ENCODE data around the gene AGBL1.
"Not testable (repeated sequence)": the region's sequence is repeated elsewhere in the genome, so short reads cannot be mapped to it uniquely, and the experiment has no call there.

Gene AGBL1

DNA sequence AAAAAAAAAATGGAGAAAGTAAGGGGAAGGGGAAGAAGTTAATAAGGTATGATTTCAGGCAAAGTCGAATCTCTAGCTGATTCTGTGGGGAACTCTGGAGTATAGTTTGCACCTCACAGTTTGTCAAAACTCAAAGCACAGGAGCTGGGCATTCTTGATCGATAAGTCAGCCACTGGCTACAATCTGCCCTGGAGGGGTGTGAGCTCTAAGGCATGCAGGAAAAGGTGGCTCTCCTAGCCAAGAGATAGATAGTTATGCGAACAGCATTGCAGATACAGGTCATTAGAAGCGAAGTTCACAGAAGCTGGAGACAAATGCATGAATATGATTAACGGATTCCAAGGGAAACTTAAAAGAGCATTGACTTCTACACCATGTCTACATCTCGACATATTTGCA, 952.6 kb downstream of the AGBL1 start:
- DNase-seq = no peak

DNA sequence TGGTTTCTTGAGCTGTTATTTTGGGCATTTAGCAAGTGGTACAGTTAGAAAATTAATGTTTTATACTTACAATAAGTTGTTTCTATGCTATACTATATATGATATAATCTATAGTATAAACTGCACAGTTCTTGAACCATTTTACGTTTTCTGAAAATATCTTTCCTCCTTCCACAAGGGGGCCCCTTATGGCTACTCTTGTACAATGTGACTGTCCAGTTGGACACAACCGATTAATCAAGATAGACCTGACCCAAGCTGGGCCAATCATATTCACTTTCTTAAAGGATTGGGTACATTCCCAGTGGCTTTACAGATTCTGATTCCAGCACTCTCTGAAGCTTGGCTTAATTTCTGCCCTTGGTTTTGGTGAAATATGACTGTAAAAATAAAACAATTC, 953.4 kb downstream of the AGBL1 start:
- DNase-seq = no peak

DNA sequence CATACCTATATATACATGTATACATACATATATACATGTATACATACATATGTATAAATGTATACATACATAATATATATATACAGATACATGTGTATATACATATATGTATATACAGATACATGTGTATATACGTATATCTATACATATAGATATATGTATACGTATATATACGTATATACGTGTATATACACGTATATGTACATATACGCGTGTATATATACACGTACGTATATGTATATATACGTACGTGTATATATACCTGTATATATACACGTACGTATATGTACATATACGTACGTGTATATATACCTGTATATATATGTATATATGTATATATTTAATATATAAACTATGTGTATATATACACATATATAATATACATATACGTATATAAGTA, 955.2 kb downstream of the AGBL1 start:
- DNase-seq = no peak

DNA sequence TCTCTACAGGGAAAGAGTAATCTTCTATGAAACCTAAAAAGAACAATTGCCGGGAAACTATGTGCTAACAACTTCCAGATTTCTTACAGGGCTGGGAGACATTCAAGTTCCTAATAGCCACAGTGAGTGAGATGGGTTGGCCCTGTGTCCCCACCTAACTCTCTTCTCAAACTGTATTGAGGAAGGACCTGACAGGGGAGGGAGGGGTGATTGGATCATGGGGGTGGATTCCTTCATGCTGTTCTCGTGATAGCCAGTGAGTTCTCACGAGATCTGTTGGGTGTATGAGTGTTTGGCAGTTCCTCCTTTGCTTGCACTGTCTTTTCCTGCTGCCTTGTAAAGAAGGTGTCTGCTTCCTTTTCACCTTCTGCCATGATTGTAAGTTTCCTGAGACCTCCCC, 958.7 kb downstream of the AGBL1 start:
- DNase-seq = peak; percentile 38

DNA sequence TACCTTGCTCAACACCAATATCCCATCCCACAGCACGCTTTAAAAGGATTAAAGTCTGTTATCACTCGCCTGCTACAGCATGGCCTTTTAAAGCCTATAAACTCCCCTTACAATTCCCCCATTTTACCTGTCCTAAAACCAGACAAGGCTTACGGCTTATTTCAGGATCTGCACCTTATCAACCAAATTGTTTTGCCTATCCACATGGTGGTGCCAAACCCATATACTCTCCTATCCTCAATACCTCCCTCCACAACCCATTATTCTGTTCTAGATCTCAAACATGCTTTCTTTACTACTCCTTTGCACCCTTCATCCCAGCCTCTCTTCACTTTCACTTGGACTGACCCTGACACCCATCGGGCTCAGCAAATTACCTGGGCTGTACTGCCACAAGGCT, 962.9 kb downstream of the AGBL1 start:
- not testable (repeated sequence) for DNase-seq

DNA sequence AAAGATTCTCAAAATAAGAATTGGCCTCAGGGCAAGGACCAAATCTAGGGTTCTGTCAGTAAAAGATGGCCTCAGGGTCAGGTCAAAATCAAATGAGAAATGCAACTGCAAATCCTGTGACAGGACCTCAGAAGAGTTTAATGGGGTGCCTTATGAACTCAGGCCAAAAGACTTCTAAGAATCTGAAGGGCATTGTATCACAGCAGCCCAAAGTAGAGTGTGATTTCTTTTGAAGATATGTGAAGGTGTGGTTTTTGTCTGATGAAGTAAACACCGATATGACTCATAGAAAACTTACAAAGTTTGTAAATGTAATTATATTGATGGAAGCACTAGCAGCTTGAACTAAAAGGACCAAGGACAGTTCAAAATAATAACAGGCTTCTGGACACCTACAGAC, 966.1 kb downstream of the AGBL1 start:
- DNase-seq = no peak

DNA sequence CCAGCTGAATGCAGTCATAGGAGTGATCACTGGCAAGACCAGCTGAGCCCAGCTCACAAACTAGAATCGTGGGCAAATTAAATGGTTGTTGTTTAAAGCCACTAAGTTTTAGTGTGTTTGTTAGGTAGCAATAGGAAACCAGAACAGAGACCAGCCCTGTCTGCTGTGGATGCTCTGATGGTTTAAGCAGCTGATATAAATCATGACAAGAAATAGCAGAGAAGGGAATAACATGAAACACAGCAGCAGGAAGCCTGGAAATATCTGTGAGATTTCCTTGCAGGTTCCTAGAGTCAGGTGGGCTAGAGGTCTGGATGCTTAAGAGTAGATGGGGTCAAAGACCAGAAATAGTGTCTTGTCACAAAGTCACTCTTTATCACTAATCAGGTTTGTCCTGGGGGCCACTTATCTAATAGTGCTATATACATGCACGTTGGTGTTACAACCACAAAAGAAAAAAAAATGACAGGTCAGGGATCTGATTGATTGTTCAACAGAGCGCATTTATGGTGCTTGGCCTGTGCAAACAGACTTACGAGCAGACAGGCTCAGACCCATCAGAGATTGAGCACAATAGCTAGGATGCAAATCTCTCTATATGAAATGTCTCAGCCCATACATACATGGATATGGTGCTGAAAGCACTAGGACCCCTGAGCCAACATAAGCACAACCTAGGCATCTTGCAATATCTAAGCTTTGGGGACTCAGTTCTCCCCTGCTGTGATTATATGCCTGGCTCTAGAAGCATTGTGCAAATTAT, 967.7 kb downstream of the AGBL1 start:
- DNase-seq = no peak

Measured in activated CD4-positive, alpha-beta T cell treated with anti-CD3 and anti-CD28 coated beads, Interleukin-10, Interleukin-2, amounts not matched to agents 100 ng/mL and 50 ng/mL, durations not matched to agents 16 hours and 8 hours (primary cell).